AG04450 (cell line): ENCODE results near the gene ALG12. TPM values are rescaled to one million over a fixed set of nuclear protein-coding genes. Genes with fewer than 3 reads are reported as not detected.

Experiments used
- CTCF ChIA-PET: fragments of 300-600, 350-600 bp; formaldehyde crosslinking; extraction: SDS; loops from one replicate; lab custom pipeline; 2022; ENCODE audit warnings: antibody characterized with exemption, inconsistent platforms; lab: Charles Lee
- POLR2A ChIA-PET: fragments of 350-600 bp; formaldehyde crosslinking; extraction: SDS; loops from one replicate; lab custom pipeline; 2021; ENCODE audit warnings: antibody characterized with exemption, inconsistent platforms; lab: Yijun Ruan, JAX
- DNase-seq: peaks from one replicate; pipeline ENCODE4 v3.0.0-alpha.2; 2011; ENCODE audit warnings: low read depth, low spot score
- H3K27ac ChIP-seq: one replicate; pipeline ENCODE4 v1.5.1; 2012; ENCODE audit warnings: low read depth, low read length, control low read depth
- H3K27me3 ChIP-seq: one replicate; pipeline ENCODE4 v1.6.0; 2012; ENCODE audit warnings: low read length; ENCODE audit not compliant: control insufficient read depth, insufficient read depth
- H3K4me3 ChIP-seq: 2 replicates; pipeline ENCODE4 v1.5.1; 2011; ENCODE audit warnings: mild to moderate bottlenecking, low read depth, low read length, control low read depth
- H3K9me3 ChIP-seq: 2 replicates; pipeline ENCODE4 v1.5.1; 2012; ENCODE audit warnings: low read length; ENCODE audit not compliant: control insufficient read depth, insufficient read depth
- polyA plus RNA-seq: library from polyadenylated mRNA; depleted of rRNA; stranded (reverse); fragments of >200 nt; gene quantifications from 2 replicates; pipeline ENCODE4 v1.2.3, GENCODE V29; 2011
- TF ChIP-seq, protein P1 (sequence below): IDR thresholded peaks from 2 replicates; pipeline ENCODE4 v1.5.1; 2011; ENCODE audit warnings: low read depth, low read length, control low read depth, inconsistent platforms

ALG12 gene
- polyA plus RNA-seq, 1 experiment, result 5.6 TPM

DNA sequence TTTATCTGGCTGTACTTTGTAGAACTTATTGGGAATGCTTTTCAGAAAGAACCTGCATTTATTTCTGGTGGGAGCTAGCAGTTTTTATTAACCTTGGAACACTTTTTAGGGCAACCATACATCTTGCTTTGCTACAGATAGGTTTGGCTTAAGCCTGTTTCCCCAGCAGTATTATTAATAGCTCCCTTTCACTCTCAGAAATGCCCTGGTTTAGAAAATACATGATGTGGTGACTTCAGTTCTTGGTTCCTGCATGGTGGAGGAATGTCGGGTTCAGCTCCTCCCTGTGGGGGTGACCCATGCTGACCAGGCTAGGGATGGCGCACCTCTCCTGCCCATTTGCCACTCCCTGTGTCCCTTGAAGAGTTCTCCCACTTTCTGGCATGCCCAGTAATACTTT lies 36.4 kb downstream of the ALG12 start:
- H3K27ac ChIP-seq, result no peak overlapping the region
- ChIA-PET POLR2A (no interaction called here), CTCF (no interaction called here)
- H3K27me3 ChIP-seq, result no peaks in the 10 kb centered on the region
- no peak for DNase-seq
- TF ChIP-seq, protein P1, sequence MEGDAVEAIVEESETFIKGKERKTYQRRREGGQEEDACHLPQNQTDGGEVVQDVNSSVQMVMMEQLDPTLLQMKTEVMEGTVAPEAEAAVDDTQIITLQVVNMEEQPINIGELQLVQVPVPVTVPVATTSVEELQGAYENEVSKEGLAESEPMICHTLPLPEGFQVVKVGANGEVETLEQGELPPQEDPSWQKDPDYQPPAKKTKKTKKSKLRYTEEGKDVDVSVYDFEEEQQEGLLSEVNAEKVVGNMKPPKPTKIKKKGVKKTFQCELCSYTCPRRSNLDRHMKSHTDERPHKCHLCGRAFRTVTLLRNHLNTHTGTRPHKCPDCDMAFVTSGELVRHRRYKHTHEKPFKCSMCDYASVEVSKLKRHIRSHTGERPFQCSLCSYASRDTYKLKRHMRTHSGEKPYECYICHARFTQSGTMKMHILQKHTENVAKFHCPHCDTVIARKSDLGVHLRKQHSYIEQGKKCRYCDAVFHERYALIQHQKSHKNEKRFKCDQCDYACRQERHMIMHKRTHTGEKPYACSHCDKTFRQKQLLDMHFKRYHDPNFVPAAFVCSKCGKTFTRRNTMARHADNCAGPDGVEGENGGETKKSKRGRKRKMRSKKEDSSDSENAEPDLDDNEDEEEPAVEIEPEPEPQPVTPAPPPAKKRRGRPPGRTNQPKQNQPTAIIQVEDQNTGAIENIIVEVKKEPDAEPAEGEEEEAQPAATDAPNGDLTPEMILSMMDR, result no peak
- H3K9me3 ChIP-seq, result peaks cover 44% of the 10 kb centered on the region
- no peak overlapping the region for H3K4me3 ChIP-seq

DNA sequence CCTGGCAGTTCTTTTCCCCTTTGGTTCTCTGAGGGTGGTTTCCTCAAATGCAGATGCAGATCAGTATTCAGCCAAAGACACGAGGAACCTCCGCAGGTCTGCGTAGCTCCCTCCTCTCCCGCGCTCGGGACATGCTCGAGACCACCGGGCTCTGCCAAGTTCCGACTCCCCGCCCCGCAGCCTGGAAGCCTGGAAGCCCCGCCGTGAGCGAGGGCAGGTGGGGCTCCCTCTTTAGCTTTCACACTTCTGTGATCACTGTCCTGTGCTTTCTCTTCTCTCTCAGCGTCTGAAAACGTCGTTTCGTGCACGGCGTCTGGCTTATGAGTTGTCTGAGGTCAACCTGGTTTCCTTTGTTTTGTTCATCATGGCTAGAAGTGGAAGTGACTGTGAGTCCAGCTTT lies 38.0 kb downstream of the ALG12 start:
- peaks cover 28% of the 10 kb centered on the region for H3K9me3 ChIP-seq
- CTCF ChIA-PET, result no interaction called here
- POLR2A ChIA-PET, result no interaction called here
- no peak overlapping the region for H3K4me3 ChIP-seq
- DNase-seq, result no peak
- H3K27ac ChIP-seq, result no peak overlapping the region
- TF ChIP-seq, protein P1, result no peak
- H3K27me3 ChIP-seq, result no peaks in the 10 kb centered on the region

DNA sequence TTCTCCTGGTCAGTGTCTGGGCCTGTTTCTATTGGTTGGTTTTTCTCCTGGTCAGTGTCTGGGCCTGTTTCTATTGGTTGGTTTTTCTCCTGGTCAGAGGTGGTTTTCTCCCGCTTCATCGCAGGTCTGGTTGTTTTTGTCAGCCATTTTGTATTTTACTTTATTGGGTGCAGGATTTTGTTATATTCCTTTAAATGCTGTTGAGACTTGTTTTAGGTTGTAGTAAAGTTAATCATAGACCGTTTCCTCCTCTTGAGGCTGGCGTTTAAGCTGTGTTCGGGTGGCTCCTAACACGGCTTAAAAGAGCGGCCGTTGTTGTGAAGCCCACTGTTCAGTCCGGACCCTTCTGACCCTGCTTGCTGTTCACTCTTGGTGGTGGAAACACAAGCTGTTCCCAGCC lies 38.4 kb downstream of the ALG12 start:
- no peak for DNase-seq
- Histone ChIP-seq H3K9me3 (peaks cover 24% of the 10 kb centered on the region), H3K27me3 (no peaks in the 10 kb centered on the region), H3K4me3 (no peak overlapping the region), H3K27ac (no peak overlapping the region)
- TF ChIP-seq, protein P1, result no peak
- CTCF ChIA-PET, result no interaction called here
- POLR2A ChIA-PET, result no interaction called here

DNA sequence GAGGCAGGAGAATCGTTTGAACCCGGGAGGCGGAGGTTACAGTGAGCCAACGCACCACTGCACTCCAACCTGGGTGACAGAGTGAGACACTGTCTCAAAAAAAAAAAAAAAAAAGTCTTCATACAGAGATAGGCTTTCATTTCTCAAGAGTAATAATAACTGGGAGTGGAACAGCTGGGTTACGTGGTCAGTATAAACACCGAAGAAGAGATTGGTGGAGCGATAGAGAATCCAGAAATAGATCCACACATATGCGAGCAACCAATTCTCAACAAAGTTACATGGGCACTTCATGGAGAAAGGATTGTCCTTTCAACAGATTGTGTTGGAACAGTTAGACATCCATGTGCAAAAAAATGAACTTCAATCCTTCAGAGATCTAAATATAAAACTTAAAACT lies 40.0 kb downstream of the ALG12 start:
- Histone ChIP-seq H3K4me3 (no peak overlapping the region), H3K27me3 (no peaks in the 10 kb centered on the region), H3K27ac (no peak overlapping the region), H3K9me3 (peaks cover 13% of the 10 kb centered on the region)
- CTCF ChIA-PET, result no interaction called here
- TF ChIP-seq, protein P1, result no peak
- POLR2A ChIA-PET, result no interaction called here
- DNase-seq, result no peak

DNA sequence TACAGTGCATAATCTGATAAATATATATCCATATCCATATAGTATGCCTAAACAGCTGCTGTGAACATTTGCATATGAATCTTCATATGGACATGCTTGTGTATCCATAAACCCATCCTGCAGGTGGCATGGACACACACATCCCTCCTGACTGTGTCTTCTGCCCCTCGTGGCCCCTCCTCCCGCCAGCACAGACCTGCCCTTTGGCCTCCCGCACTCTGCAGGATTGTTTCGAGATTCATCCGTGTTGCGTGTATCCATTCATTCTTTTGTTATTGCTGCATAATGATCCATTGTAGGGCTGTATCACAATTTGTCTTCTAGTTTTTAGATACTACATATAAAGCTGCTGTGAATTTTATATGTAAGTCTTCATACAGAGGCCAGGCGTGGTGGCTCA lies 40.6 kb downstream of the ALG12 start:
- POLR2A ChIA-PET, result no interaction called here
- DNase-seq, result no peak
- TF ChIP-seq, protein P1, result no peak
- Histone ChIP-seq H3K9me3 (peaks cover 13% of the 10 kb centered on the region), H3K27me3 (no peaks in the 10 kb centered on the region), H3K27ac (no peak overlapping the region), H3K4me3 (no peak overlapping the region)
- CTCF ChIA-PET, result no interaction called here
